Measurements from ENCODE around the gene TGFA.

DNA sequence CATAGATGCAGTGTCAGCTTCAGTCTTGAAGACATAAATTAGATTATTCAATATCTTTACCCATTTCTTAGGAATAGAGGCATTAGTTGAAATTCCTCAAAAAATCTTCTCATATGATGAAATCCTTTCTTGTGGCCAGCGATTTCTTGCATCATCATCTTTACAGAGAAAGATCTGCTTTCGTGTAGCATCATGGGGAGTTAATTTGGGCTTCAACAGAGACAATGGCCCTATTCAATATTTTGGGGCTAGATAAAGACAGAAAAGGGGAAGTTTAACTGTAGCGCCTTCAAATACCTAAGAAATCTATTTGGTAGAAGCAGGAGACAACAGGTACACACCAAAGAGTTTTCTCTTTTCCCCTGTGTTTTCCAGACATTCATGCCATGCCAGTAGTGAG lies 73.8 kb downstream of the TGFA start:
- TF ChIP-seq, protein P1, sequence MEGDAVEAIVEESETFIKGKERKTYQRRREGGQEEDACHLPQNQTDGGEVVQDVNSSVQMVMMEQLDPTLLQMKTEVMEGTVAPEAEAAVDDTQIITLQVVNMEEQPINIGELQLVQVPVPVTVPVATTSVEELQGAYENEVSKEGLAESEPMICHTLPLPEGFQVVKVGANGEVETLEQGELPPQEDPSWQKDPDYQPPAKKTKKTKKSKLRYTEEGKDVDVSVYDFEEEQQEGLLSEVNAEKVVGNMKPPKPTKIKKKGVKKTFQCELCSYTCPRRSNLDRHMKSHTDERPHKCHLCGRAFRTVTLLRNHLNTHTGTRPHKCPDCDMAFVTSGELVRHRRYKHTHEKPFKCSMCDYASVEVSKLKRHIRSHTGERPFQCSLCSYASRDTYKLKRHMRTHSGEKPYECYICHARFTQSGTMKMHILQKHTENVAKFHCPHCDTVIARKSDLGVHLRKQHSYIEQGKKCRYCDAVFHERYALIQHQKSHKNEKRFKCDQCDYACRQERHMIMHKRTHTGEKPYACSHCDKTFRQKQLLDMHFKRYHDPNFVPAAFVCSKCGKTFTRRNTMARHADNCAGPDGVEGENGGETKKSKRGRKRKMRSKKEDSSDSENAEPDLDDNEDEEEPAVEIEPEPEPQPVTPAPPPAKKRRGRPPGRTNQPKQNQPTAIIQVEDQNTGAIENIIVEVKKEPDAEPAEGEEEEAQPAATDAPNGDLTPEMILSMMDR (IDR thresholded peaks at IDR 0.05), result no peak
- no peak for TF ChIP-seq POLR2A (IDR thresholded peaks at IDR 0.05; ENCODE audit: low read depth)

All from esophagus muscularis mucosa (tissue), 3 donors.